Measurements from ENCODE around the gene LAG3. TPM values are rescaled to one million over a fixed set of nuclear protein-coding genes. Genes with fewer than 3 reads are reported as not detected.

Gene LAG3
- total RNA-seq, 1 experiment from 2014 or later: 2.2 TPM

- Histone ChIP-seq H3K56ac (ENCODE audit: insufficient read length, low read depth, low read length) (no peak overlapping the region), H4K91ac (ENCODE audit: insufficient read length, low read depth, low read length) (no peak overlapping the region), H4K5ac (ENCODE audit: insufficient read length, low read depth, low read length) (no peak overlapping the region), H3K4me1 (ENCODE audit: insufficient read depth, low read length) (no peaks in the 10 kb centered on the region), H2BK12ac (ENCODE audit: insufficient read length, low read depth, low read length) (no peak overlapping the region), H3K14ac (ENCODE audit: insufficient read depth, low read length) (no peak overlapping the region), H3K79me1 (ENCODE audit: insufficient read depth, low read depth, low read length, poor library complexity, severe bottlenecking) (no peaks in the 10 kb centered on the region), H3K9me3 (ENCODE audit: control insufficient read depth, low read depth, low read length) (no peaks in the 10 kb centered on the region), H3K23me2 (ENCODE audit: insufficient read length, low read depth, low read length, poor library complexity, severe bottlenecking) (no peaks in the 10 kb centered on the region), H2BK20ac (ENCODE audit: low read depth, low read length, poor library complexity, severe bottlenecking) (no peak overlapping the region), H2AFZ (ENCODE audit: low read length) (no peak overlapping the region), H3K27me3 (ENCODE audit: insufficient read depth, low read length) (no peaks in the 10 kb centered on the region; the same call in 1 of the 2 replicates), H3K18ac (ENCODE audit: insufficient read length, low read depth, low read length) (no peak overlapping the region), H2BK15ac (ENCODE audit: low read depth, low read length) (no peak overlapping the region), H3K79me2 (ENCODE audit: insufficient read depth, low read length) (no peaks in the 10 kb centered on the region), H2BK5ac (ENCODE audit: insufficient read length, low read length) (no peak overlapping the region), H4K20me1 (ENCODE audit: control insufficient read depth, insufficient read depth, insufficient read length) (no peaks in the 10 kb centered on the region), H3K23ac (ENCODE audit: insufficient read length, low read depth, low read length) (no peak overlapping the region), H2AK5ac (ENCODE audit: insufficient read length, low read length) (no peak overlapping the region), H3K27ac (ENCODE audit: insufficient read length, low read depth, low read length) (no peak overlapping the region), H3K9ac (ENCODE audit: extremely low read depth, insufficient read length, low read length) (no peak overlapping the region), H2BK120ac (ENCODE audit: low read depth, low read length, poor library complexity, severe bottlenecking) (no peak overlapping the region), H3K4me2 (ENCODE audit: insufficient read depth, insufficient read length, low read length) (no peak overlapping the region), H3K4ac (ENCODE audit: low read depth, low read length) (no peak overlapping the region), H3T11ph (ENCODE audit: low read length) (no peak overlapping the region), H4K8ac (replicated peaks; ENCODE audit: insufficient read length, low read depth, low read length) (no peak overlapping the region)
- no peaks in the 10 kb centered on the region; a peak in 1 of 7 replicates for H3K36me3 Mint-ChIP-seq (ENCODE audit: insufficient read depth in 1 of 3, low read depth in 3 of 3)
- no peak for TF ChIP-seq CTCF (conservative IDR thresholded peaks at IDR 0.05)
- no peaks in the 10 kb centered on the region for H3K9me3 Mint-ChIP-seq
- H3K4me3 Mint-ChIP-seq: no peak overlapping the region
- peaks cover 9 to 18% of the 10 kb centered on the region in 2 experiments for H3K4me1 Mint-ChIP-seq
- no CpG with 5 or more reads among the region's 2 CpGs for WGBS (ENCODE audit: extremely low coverage, insufficient read length, low lambda C conversion rate)
- no peak overlapping the region for H3K27ac Mint-ChIP-seq
- DNase-seq: no peak
- H3K27me3 Mint-ChIP-seq (ENCODE audit: low read depth): peaks cover 50% of the 10 kb centered on the region
Observed at GRCh38 chr12:6795088-6795487, 22.8 kb downstream of the LAG3 start.
